WTC11 (cell line): ENCODE data around the gene HECW1. TPM values are rescaled to one million over a fixed set of nuclear protein-coding genes. Genes with fewer than 3 reads are reported as not detected.

Experiments used
- ATAC-seq: fragments of 200-7000 bp; cut with Tn5 transposase; 2 replicates; pipeline ENCODE4 v1.10.0; 2021; ENCODE audit warnings: mild to moderate bottlenecking, moderate library complexity
- CTCF ChIA-PET: fragments of 300-600 bp; sonication (Branson Sonifier 250); formaldehyde crosslinking; loops from one replicate; lab custom pipeline; 2021; ENCODE audit warnings: antibody characterized with exemption; lab: Charles Lee
- POLR2A ChIA-PET: fragments of 350-600 bp; sonication (Branson Sonifier 250); formaldehyde crosslinking; loops from one replicate; lab custom pipeline; 2021; ENCODE audit warnings: antibody characterized with exemption; lab: Charles Lee
- DNase-seq: peaks from one replicate; pipeline ENCODE4 v3.0.0; 2021; ENCODE audit warnings: low spot score
- H3K27ac Mint-ChIP-seq: 2 replicates; pipeline ENCODE4 v1.8.0; 2021; ENCODE audit warnings: mixed read lengths
- H3K27me3 Mint-ChIP-seq: 2 replicates; pipeline ENCODE4 v1.8.0; 2021; ENCODE audit warnings: low read depth, mild to moderate bottlenecking, moderate library complexity, mixed read lengths
- H3K36me3 Mint-ChIP-seq: 2 replicates; pipeline ENCODE4 v1.8.0; 2021; ENCODE audit warnings: mixed read lengths
- H3K4me1 Mint-ChIP-seq: 2 replicates; pipeline ENCODE4 v1.8.0; 2022; ENCODE audit warnings: mixed read lengths
- H3K4me3 Mint-ChIP-seq: 2 replicates; pipeline ENCODE4 v1.8.0; 2021; ENCODE audit warnings: mild to moderate bottlenecking, moderate library complexity, mixed read lengths
- H3K9me3 Mint-ChIP-seq: 2 replicates; pipeline ENCODE4 v1.8.0; 2021; ENCODE audit warnings: mixed read lengths
- CBFB ChIP-seq: sonication (generic); formaldehyde crosslinking; IDR thresholded peaks from 2 replicates; pipeline ENCODE4 v1.8.1; 2022; ENCODE audit warnings: mild to moderate bottlenecking, low read depth, missing genetic modification reagents
- ESRRA ChIP-seq: sonication (generic); formaldehyde crosslinking; IDR thresholded peaks from 2 replicates; pipeline ENCODE4 v1.8.1; 2022; ENCODE audit warnings: mild to moderate bottlenecking, missing genetic modification reagents, borderline replicate concordance
- GRHL2 ChIP-seq: fragments of 250-450 bp; sonication (Bioruptor Pico); IDR thresholded peaks from 2 replicates; pipeline ENCODE4 v1.8.0; 2022; ENCODE audit warnings: mild to moderate bottlenecking, moderate library complexity; ENCODE audit not compliant: insufficient replicate concordance, severe bottlenecking
- KAT7 ChIP-seq: sonication (generic); formaldehyde crosslinking; IDR thresholded peaks from 2 replicates; pipeline ENCODE4 v1.8.1; 2023; ENCODE audit warnings: missing genetic modification reagents, mild to moderate bottlenecking, borderline replicate concordance
- MXD4 ChIP-seq: fragments of 250-450 bp; sonication (Bioruptor Pico); IDR thresholded peaks from 2 replicates; pipeline ENCODE4 v1.8.0; 2021; ENCODE audit warnings: mild to moderate bottlenecking, moderate library complexity, borderline replicate concordance
- MYBL2 ChIP-seq: sonication (generic); formaldehyde crosslinking; IDR thresholded peaks from 2 replicates; pipeline ENCODE4 v1.8.1; 2023; ENCODE audit warnings: mild to moderate bottlenecking, moderate library complexity, missing genetic modification reagents
- NR1H2 ChIP-seq: sonication (generic); formaldehyde crosslinking; IDR thresholded peaks from 2 replicates; pipeline ENCODE4 v1.9.0; 2021; ENCODE audit warnings: mild to moderate bottlenecking, moderate library complexity, missing genetic modification reagents
- RORB ChIP-seq: fragments of 250-450 bp; sonication (Bioruptor Pico); IDR thresholded peaks from 2 replicates; pipeline ENCODE4 v1.9.0; 2021; ENCODE audit warnings: mild to moderate bottlenecking
- ZNF219 ChIP-seq: sonication (generic); formaldehyde crosslinking; IDR thresholded peaks from 2 replicates; pipeline ENCODE4 v1.8.0; 2023; ENCODE audit warnings: missing genetic modification reagents, mild to moderate bottlenecking, borderline replicate concordance
- total RNA-seq: library from RNA; stranded (reverse); gene quantifications from 3 replicates; pipeline ENCODE4 v1.2.3, GENCODE V29; 2021
- TF ChIP-seq, protein P1 (sequence below): sonication (generic); formaldehyde crosslinking; IDR thresholded peaks from 2 replicates; pipeline ENCODE4 v1.8.1; 2022; ENCODE audit warnings: mild to moderate bottlenecking, missing genetic modification reagents, moderate library complexity, borderline replicate concordance
- TF ChIP-seq, protein P2 (sequence below): sonication (generic); formaldehyde crosslinking; IDR thresholded peaks from 2 replicates; pipeline ENCODE4 v1.8.1; 2023; ENCODE audit warnings: mild to moderate bottlenecking, missing genetic modification reagents
- TF ChIP-seq, protein P3 (sequence below): sonication (generic); formaldehyde crosslinking; IDR thresholded peaks from 2 replicates; pipeline ENCODE4 v1.8.1; 2023; ENCODE audit warnings: mild to moderate bottlenecking, missing genetic modification reagents
- TF ChIP-seq, protein P4 (sequence below): sonication (generic); formaldehyde crosslinking; IDR thresholded peaks from 2 replicates; pipeline ENCODE4 v1.8.0; 2023; ENCODE audit warnings: mild to moderate bottlenecking, missing genetic modification reagents
- TF ChIP-seq, protein P5 (sequence below): sonication (generic); formaldehyde crosslinking; IDR thresholded peaks from 2 replicates; pipeline ENCODE4 v1.8.1; 2023; ENCODE audit warnings: mild to moderate bottlenecking, moderate library complexity, missing genetic modification reagents
- TF ChIP-seq, protein P6 (sequence below): sonication (generic); formaldehyde crosslinking; IDR thresholded peaks from 2 replicates; pipeline ENCODE4 v1.8.1; 2022; ENCODE audit warnings: missing genetic modification reagents, borderline replicate concordance
- TF ChIP-seq, protein P7 (sequence below): sonication (generic); formaldehyde crosslinking; IDR thresholded peaks from 2 replicates; pipeline ENCODE4 v1.8.0; 2022; ENCODE audit warnings: mild to moderate bottlenecking, missing genetic modification reagents
- TF ChIP-seq, protein P8 (sequence below): sonication (generic); formaldehyde crosslinking; conservative IDR thresholded peaks from 2 replicates; pipeline ENCODE4 v1.8.1; 2023; ENCODE audit warnings: mild to moderate bottlenecking, low read depth, missing genetic modification reagents, moderate library complexity

The HECW1 gene
- total RNA-seq, 1 experiment from 2014 or later = 6.1 TPM

DNA sequence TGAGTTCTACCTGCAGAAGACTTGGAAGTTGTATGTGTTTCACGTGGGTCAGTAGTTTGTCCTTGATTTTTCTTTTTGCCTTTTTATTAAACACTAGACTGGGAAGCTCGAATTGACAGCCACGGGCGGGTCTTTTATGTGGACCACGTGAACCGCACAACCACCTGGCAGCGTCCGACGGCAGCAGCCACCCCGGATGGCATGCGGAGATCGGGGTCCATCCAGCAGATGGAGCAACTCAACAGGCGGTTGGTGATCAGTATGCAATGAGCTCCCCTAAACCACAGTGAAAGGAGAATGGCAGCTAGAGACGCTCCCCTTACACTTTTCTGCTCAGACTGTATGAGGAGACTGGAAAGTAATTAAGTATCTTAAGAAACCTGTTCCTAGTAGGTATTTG is 343.8 kb downstream of the HECW1 start:
- DNase-seq = peak; percentile 45
- H3K27ac Mint-ChIP-seq = no peak overlapping the region
- no peaks in the 10 kb centered on the region for H3K27me3 Mint-ChIP-seq
- H3K4me1 Mint-ChIP-seq = peaks cover 12% of the 10 kb centered on the region
- TF ChIP-seq ESRRA (CRISPR knock-in tag) = no peak
- TF ChIP-seq, protein P1, sequence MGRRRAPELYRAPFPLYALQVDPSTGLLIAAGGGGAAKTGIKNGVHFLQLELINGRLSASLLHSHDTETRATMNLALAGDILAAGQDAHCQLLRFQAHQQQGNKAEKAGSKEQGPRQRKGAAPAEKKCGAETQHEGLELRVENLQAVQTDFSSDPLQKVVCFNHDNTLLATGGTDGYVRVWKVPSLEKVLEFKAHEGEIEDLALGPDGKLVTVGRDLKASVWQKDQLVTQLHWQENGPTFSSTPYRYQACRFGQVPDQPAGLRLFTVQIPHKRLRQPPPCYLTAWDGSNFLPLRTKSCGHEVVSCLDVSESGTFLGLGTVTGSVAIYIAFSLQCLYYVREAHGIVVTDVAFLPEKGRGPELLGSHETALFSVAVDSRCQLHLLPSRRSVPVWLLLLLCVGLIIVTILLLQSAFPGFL (CRISPR knock-in tag) = no peak
- TF ChIP-seq KAT7 = no peak
- TF ChIP-seq NR1H2 = no peak
- no peak for TF ChIP-seq RORB (CRISPR knock-in tag)
- TF ChIP-seq, protein P2, sequence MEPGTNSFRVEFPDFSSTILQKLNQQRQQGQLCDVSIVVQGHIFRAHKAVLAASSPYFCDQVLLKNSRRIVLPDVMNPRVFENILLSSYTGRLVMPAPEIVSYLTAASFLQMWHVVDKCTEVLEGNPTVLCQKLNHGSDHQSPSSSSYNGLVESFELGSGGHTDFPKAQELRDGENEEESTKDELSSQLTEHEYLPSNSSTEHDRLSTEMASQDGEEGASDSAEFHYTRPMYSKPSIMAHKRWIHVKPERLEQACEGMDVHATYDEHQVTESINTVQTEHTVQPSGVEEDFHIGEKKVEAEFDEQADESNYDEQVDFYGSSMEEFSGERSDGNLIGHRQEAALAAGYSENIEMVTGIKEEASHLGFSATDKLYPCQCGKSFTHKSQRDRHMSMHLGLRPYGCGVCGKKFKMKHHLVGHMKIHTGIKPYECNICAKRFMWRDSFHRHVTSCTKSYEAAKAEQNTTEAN (CRISPR knock-in tag) = no peak
- TF ChIP-seq CBFB (CRISPR knock-in tag) = no peak
- TF ChIP-seq, protein P3, sequence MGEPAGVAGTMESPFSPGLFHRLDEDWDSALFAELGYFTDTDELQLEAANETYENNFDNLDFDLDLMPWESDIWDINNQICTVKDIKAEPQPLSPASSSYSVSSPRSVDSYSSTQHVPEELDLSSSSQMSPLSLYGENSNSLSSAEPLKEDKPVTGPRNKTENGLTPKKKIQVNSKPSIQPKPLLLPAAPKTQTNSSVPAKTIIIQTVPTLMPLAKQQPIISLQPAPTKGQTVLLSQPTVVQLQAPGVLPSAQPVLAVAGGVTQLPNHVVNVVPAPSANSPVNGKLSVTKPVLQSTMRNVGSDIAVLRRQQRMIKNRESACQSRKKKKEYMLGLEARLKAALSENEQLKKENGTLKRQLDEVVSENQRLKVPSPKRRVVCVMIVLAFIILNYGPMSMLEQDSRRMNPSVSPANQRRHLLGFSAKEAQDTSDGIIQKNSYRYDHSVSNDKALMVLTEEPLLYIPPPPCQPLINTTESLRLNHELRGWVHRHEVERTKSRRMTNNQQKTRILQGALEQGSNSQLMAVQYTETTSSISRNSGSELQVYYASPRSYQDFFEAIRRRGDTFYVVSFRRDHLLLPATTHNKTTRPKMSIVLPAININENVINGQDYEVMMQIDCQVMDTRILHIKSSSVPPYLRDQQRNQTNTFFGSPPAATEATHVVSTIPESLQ (CRISPR knock-in tag) = no peak
- TF ChIP-seq, protein P4, sequence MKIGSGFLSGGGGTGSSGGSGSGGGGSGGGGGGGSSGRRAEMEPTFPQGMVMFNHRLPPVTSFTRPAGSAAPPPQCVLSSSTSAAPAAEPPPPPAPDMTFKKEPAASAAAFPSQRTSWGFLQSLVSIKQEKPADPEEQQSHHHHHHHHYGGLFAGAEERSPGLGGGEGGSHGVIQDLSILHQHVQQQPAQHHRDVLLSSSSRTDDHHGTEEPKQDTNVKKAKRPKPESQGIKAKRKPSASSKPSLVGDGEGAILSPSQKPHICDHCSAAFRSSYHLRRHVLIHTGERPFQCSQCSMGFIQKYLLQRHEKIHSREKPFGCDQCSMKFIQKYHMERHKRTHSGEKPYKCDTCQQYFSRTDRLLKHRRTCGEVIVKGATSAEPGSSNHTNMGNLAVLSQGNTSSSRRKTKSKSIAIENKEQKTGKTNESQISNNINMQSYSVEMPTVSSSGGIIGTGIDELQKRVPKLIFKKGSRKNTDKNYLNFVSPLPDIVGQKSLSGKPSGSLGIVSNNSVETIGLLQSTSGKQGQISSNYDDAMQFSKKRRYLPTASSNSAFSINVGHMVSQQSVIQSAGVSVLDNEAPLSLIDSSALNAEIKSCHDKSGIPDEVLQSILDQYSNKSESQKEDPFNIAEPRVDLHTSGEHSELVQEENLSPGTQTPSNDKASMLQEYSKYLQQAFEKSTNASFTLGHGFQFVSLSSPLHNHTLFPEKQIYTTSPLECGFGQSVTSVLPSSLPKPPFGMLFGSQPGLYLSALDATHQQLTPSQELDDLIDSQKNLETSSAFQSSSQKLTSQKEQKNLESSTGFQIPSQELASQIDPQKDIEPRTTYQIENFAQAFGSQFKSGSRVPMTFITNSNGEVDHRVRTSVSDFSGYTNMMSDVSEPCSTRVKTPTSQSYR (CRISPR knock-in tag) = no peak
- TF ChIP-seq, protein P5, sequence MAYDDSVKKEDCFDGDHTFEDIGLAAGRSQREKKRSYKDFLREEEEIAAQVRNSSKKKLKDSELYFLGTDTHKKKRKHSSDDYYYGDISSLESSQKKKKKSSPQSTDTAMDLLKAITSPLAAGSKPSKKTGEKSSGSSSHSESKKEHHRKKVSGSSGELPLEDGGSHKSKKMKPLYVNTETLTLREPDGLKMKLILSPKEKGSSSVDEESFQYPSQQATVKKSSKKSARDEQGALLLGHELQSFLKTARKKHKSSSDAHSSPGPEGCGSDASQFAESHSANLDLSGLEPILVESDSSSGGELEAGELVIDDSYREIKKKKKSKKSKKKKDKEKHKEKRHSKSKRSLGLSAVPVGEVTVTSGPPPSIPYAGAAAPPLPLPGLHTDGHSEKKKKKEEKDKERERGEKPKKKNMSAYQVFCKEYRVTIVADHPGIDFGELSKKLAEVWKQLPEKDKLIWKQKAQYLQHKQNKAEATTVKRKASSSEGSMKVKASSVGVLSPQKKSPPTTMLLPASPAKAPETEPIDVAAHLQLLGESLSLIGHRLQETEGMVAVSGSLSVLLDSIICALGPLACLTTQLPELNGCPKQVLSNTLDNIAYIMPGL = no peak
- TF ChIP-seq MXD4 (CRISPR knock-in tag) = no peak
- no peak for TF ChIP-seq MYBL2 (CRISPR knock-in tag)
- TF ChIP-seq ZNF219 = no peak
- no peak for TF ChIP-seq GRHL2
- TF ChIP-seq, protein P6, sequence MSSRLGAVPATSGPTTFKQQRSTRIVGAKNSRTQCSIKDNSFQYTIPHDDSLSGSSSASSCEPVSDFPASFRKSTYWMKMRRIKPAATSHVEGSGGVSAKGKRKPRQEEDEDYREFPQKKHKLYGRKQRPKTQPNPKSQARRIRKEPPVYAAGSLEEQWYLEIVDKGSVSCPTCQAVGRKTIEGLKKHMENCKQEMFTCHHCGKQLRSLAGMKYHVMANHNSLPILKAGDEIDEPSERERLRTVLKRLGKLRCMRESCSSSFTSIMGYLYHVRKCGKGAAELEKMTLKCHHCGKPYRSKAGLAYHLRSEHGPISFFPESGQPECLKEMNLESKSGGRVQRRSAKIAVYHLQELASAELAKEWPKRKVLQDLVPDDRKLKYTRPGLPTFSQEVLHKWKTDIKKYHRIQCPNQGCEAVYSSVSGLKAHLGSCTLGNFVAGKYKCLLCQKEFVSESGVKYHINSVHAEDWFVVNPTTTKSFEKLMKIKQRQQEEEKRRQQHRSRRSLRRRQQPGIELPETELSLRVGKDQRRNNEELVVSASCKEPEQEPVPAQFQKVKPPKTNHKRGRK (CRISPR knock-in tag) = no peak
- TF ChIP-seq, protein P7, sequence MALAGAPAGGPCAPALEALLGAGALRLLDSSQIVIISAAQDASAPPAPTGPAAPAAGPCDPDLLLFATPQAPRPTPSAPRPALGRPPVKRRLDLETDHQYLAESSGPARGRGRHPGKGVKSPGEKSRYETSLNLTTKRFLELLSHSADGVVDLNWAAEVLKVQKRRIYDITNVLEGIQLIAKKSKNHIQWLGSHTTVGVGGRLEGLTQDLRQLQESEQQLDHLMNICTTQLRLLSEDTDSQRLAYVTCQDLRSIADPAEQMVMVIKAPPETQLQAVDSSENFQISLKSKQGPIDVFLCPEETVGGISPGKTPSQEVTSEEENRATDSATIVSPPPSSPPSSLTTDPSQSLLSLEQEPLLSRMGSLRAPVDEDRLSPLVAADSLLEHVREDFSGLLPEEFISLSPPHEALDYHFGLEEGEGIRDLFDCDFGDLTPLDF = no peak
- TF ChIP-seq, protein P8, sequence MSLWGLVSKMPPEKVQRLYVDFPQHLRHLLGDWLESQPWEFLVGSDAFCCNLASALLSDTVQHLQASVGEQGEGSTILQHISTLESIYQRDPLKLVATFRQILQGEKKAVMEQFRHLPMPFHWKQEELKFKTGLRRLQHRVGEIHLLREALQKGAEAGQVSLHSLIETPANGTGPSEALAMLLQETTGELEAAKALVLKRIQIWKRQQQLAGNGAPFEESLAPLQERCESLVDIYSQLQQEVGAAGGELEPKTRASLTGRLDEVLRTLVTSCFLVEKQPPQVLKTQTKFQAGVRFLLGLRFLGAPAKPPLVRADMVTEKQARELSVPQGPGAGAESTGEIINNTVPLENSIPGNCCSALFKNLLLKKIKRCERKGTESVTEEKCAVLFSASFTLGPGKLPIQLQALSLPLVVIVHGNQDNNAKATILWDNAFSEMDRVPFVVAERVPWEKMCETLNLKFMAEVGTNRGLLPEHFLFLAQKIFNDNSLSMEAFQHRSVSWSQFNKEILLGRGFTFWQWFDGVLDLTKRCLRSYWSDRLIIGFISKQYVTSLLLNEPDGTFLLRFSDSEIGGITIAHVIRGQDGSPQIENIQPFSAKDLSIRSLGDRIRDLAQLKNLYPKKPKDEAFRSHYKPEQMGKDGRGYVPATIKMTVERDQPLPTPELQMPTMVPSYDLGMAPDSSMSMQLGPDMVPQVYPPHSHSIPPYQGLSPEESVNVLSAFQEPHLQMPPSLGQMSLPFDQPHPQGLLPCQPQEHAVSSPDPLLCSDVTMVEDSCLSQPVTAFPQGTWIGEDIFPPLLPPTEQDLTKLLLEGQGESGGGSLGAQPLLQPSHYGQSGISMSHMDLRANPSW (CRISPR knock-in tag) = no peak
- peaks cover 4% of the 10 kb centered on the region; the same call in 1 of the 2 replicates for H3K9me3 Mint-ChIP-seq
- ChIA-PET CTCF (interaction anchor here (0.6 to 3.8 kb wide), 18 partner anchors 16 to 515 kb away, joined by 3 to 33 read pairs (median 4); partner anchors contain the start of gene STK17A), POLR2A (no interaction called here)
- no peak overlapping the region for H3K4me3 Mint-ChIP-seq
- no peaks in the 10 kb centered on the region for H3K36me3 Mint-ChIP-seq
- ATAC-seq = peak; percentile 74
